Loucy (cell line): Measurements from ENCODE around the gene MRPL18.
"Not testable (repeated sequence)": the region's sequence is repeated elsewhere in the genome, so short reads cannot be mapped to it uniquely, and the experiment has no call there.

ENCODE experiments used
- H2AFZ ChIP-seq: fragments of 200-600 bp; sonication (generic); 2 replicates; pipeline ENCODE4 v1.6.0; 2016; ENCODE audit warnings: antibody characterized with exemption, mild to moderate bottlenecking, low read length, moderate library complexity
- H3F3A ChIP-seq: fragments of 200-600 bp; 2 replicates; pipeline ENCODE4 v1.6.0; 2016; ENCODE audit warnings: antibody characterized with exemption, low read depth, mild to moderate bottlenecking
- H3K27me3 ChIP-seq: fragments of 200-600 bp; sonication (generic); 2 replicates; pipeline ENCODE4 v1.6.1; 2014; ENCODE audit warnings: low read length, mild to moderate bottlenecking; ENCODE audit not compliant: insufficient read depth, poor library complexity, severe bottlenecking
- H3K36me3 ChIP-seq: fragments of 200-600 bp; sonication (generic); 2 replicates; pipeline ENCODE4 v1.6.1; 2016; ENCODE audit warnings: low read length; ENCODE audit not compliant: insufficient read depth
- H3K4me1 ChIP-seq: fragments of 200-600 bp; sonication (generic); 2 replicates; pipeline ENCODE4 v1.5.1; 2014; ENCODE audit warnings: low read length, mild to moderate bottlenecking; ENCODE audit not compliant: insufficient read depth, poor library complexity, severe bottlenecking
- H3K4me2 ChIP-seq: fragments of 200-600 bp; sonication (generic); 2 replicates; pipeline ENCODE4 v1.6.0; 2014; ENCODE audit warnings: antibody characterized with exemption, low read length, low read depth, mild to moderate bottlenecking; ENCODE audit not compliant: poor library complexity, severe bottlenecking
- H3K4me3 ChIP-seq: fragments of 200-600 bp; sonication (generic); 2 replicates; pipeline ENCODE4 v1.5.1; 2014; ENCODE audit warnings: low read length, mild to moderate bottlenecking, mixed read lengths; ENCODE audit not compliant: poor library complexity, severe bottlenecking
- H3K79me2 ChIP-seq: fragments of 200-600 bp; sonication (generic); 2 replicates; pipeline ENCODE4 v1.6.1; 2014; ENCODE audit warnings: low read length; ENCODE audit not compliant: insufficient read depth
- H3K9ac ChIP-seq: fragments of 200-600 bp; sonication (generic); 2 replicates; pipeline ENCODE4 v1.6.0; 2014; ENCODE audit warnings: mild to moderate bottlenecking, low read depth, low read length, moderate library complexity; ENCODE audit not compliant: poor library complexity, severe bottlenecking
- H3K9me2 ChIP-seq: fragments of 200-600 bp; sonication (generic); replicated peaks from 2 replicates; pipeline ENCODE4 v1.6.1; 2016; ENCODE audit warnings: low read depth, low read length, mixed read lengths
- H3K9me3 ChIP-seq: fragments of 200-600 bp; sonication (generic); 2 replicates; pipeline ENCODE4 v1.6.1; 2014; ENCODE audit warnings: mild to moderate bottlenecking, antibody characterized with exemption, low read length, low read depth; ENCODE audit not compliant: insufficient read depth
- H4K20me1 ChIP-seq: fragments of 200-600 bp; sonication (generic); 2 replicates; pipeline ENCODE4 v1.6.0; 2014; ENCODE audit warnings: antibody characterized with exemption, low read length, mild to moderate bottlenecking; ENCODE audit not compliant: insufficient read depth, poor library complexity, severe bottlenecking
- CTCF ChIP-seq: fragments of 200-600 bp; sonication (generic); conservative IDR thresholded peaks from 2 replicates; pipeline ENCODE4 v1.5.1; 2014; ENCODE audit warnings: mild to moderate bottlenecking, antibody characterized with exemption, low read length
- EZH2phosphoT487 ChIP-seq: fragments of 200-600 bp; IDR thresholded peaks from 2 replicates; pipeline ENCODE4 v1.6.1; 2018; ENCODE audit warnings: antibody characterized with exemption, mild to moderate bottlenecking, moderate library complexity, borderline replicate concordance

MRPL18 gene

GRCh38 chr6:159823953-159824352 lies 33.7 kb downstream of the MRPL18 start:
- H3K4me2 ChIP-seq, result no peak overlapping the region
- no peaks in the 10 kb centered on the region for H4K20me1 ChIP-seq
- H3K4me1 ChIP-seq, result peaks cover 9% of the 10 kb centered on the region
- H3K9me3 ChIP-seq, result no peaks in the 10 kb centered on the region
- H3K4me3 ChIP-seq, result no peak overlapping the region
- H3K9me2 ChIP-seq, result no peaks in the 10 kb centered on the region
- H2AFZ ChIP-seq, result no peak overlapping the region
- no peaks in the 10 kb centered on the region for H3K36me3 ChIP-seq
- H3K27me3 ChIP-seq, result no peaks in the 10 kb centered on the region
- no peaks in the 10 kb centered on the region for H3F3A ChIP-seq
- no peak for TF ChIP-seq CTCF
- no peak for TF ChIP-seq EZH2phosphoT487
- no peaks in the 10 kb centered on the region for H3K79me2 ChIP-seq
- no peak overlapping the region for H3K9ac ChIP-seq

- H3F3A ChIP-seq, H3K9me3 ChIP-seq, H3K27me3 ChIP-seq, H3K4me3 ChIP-seq, H3K4me2 ChIP-seq, H3K9ac ChIP-seq, H3K9me2 ChIP-seq, H2AFZ ChIP-seq, H3K36me3 ChIP-seq, H3K79me2 ChIP-seq, H4K20me1 ChIP-seq: not testable (repeated sequence)
- peaks cover 17% of the 10 kb centered on the region for H3K4me1 ChIP-seq
Observed at GRCh38 chr6:159824690-159825089, 34.4 kb downstream of the MRPL18 start.

GRCh38 chr6:159826004-159826403 lies 35.7 kb downstream of the MRPL18 start:
- no peak overlapping the region for H2AFZ ChIP-seq
- TF ChIP-seq EZH2phosphoT487 (no peak), CTCF (no peak)
- H4K20me1 ChIP-seq, result no peaks in the 10 kb centered on the region
- H3K4me3 ChIP-seq, result no peak overlapping the region
- no peak overlapping the region for H3K9ac ChIP-seq
- H3K4me1 ChIP-seq, result peaks cover 30% of the 10 kb centered on the region
- no peaks in the 10 kb centered on the region for H3K27me3 ChIP-seq
- no peaks in the 10 kb centered on the region for H3K9me2 ChIP-seq
- no peaks in the 10 kb centered on the region for H3K36me3 ChIP-seq
- no peak overlapping the region for H3K4me2 ChIP-seq
- H3F3A ChIP-seq, result no peaks in the 10 kb centered on the region
- no peaks in the 10 kb centered on the region for H3K9me3 ChIP-seq
- no peaks in the 10 kb centered on the region for H3K79me2 ChIP-seq

- Histone ChIP-seq H3K4me2 (no peak overlapping the region), H3K9me3 (no peaks in the 10 kb centered on the region), H3K9ac (no peak overlapping the region), H3K4me3 (no peak overlapping the region), H3K27me3 (no peaks in the 10 kb centered on the region), H3F3A (no peaks in the 10 kb centered on the region), H3K36me3 (no peaks in the 10 kb centered on the region), H3K79me2 (no peaks in the 10 kb centered on the region), H2AFZ (no peak overlapping the region), H3K9me2 (no peaks in the 10 kb centered on the region), H4K20me1 (no peaks in the 10 kb centered on the region), H3K4me1 (peaks cover 41% of the 10 kb centered on the region)
- TF ChIP-seq EZH2phosphoT487 (no peak), CTCF (no peak)
Observed at GRCh38 chr6:159826968-159827647, 36.8 kb downstream of the MRPL18 start.
